HG03108 (cell line): ENCODE results near the gene CCDC116.
"Not testable (repeated sequence)": the region's sequence is repeated elsewhere in the genome, so short reads cannot be mapped to it uniquely, and the experiment has no call there.

Experiments
- ATAC-seq: cut with Tn5 transposase; IDR thresholded peaks from one replicate; pipeline ENCODE4 v1.9.1; 2021; ENCODE audit warnings: moderate library complexity; ENCODE audit not compliant: unreplicated experiment

The CCDC116 gene

DNA sequence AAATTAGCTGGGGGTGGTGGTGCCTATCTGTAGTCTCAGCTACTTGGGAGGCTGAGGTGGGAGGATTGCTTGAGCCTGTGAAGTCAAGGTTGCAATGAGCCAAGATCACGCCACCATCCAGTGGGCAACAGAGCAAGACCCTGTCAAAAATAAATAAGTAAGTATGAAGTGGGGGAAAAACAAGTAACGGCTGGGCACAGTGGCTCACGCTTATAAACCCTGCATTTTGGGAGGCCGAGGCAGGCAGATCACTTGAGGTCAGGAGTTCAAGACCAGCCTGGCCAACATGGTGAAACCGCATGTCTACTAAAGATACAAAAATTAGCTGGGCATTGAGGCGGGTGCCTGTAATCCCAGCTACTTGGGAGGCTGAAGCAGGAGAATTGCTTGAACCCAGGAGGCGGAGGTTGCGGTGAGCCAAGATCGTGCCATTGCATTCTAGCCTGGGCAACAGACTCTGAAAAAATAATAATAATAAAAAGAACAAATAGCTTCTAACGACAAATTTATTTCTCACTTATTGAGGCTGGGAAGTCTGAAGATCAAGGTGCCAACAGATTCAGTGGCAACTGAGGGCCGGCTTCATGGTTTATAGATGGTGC lies 22.9 kb upstream of the CCDC116 start:
- ATAC-seq, result not testable (repeated sequence)

- no peak for ATAC-seq
Observed at GRCh38 chr22:21611210-21611977, 21.2 kb upstream of the CCDC116 start.

DNA sequence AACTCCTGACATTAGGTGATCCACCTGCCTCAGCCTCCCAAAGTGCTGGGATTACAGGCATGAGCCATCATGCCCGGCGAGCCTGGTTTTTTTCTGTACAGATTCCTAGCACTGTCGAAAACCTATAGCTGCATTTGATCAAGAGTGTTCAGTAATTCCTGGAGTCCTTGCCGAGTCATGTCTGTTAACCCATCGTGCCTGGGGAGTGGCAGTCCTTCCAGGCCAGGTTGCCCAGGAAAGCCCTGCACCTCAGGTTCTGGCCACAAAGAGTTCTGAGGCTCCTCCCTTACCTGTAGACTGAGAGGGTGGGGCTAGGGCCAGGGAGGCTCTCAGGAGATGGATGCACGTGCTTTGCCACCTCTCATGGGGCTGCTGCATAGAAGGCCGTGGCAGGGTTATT lies 19.7 kb upstream of the CCDC116 start:
- ATAC-seq, result no peak

DNA sequence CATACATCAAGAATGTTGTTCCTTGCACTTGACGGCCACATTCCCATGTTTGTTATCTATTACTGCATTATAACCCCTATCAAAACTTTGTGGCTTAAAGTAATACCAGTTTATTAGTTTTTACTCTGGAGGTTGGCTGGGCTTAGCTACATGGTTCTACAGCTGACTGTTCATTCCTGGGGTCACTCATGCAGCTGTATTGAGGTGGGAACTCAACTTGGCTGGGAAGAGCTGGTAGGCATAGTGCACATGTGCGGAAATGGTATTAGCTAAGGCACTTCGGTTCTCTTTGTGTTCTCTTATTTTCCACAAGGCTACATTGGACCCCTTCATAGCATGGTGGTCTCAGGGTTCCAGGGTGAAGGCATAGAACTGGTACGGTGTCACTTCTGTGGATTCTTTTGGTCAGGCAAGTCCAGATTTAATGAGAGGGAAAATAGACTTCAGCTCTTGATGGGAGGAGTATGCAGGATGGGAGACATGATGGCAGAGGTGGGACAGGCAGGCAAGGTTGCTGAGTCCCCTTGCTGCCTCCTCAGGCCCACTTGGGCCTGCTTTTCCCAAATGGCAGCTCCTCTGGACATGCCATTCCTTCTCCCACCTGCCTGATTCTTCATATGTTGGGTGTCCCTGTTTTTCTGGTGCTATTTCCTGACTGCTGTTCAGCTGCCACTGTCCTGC lies 18.9 kb upstream of the CCDC116 start:
- no peak for ATAC-seq

DNA sequence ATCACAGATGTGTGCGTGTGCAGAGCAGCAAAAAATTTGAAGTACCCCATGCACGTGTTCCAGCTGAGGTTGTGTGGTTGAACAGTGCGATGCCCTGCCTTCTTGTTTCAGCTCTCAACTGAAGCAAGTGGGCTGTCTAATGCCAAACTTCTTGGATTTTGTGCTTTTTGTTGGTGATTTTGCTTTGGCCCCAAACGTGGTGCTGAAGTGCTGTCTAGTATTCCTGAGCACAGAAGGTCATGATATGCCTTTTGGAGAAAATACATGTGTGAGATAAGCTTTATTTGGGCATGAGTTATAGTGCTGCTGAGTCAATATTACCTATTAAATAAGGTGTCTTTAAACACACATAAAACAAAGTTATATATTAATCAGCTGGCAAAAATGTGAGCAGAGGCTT lies 16.8 kb upstream of the CCDC116 start:
- ATAC-seq, result no peak

DNA sequence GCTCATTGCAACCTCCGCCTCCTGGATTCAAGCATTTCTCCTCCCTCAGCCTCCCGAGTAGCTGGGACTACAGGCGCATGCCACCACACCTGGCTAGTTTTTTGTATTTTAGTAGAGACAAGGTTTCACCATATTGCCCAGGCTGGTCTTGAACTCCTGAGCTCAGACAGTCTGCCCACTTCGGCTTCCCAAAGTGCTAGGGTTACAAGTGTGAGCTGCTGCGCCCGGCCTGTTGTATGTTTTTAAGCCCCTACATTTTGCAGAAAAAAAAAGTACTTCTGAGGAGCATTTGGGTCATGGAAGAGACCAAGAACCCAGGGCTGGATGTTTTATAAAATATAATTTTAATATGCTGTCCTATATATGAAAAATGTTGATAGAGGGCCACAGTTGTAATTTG lies 15.2 kb upstream of the CCDC116 start:
- ATAC-seq, result not testable (repeated sequence)

- no peak for ATAC-seq
Observed at GRCh38 chr22:21621025-21621424, 11.5 kb upstream of the CCDC116 start.

DNA sequence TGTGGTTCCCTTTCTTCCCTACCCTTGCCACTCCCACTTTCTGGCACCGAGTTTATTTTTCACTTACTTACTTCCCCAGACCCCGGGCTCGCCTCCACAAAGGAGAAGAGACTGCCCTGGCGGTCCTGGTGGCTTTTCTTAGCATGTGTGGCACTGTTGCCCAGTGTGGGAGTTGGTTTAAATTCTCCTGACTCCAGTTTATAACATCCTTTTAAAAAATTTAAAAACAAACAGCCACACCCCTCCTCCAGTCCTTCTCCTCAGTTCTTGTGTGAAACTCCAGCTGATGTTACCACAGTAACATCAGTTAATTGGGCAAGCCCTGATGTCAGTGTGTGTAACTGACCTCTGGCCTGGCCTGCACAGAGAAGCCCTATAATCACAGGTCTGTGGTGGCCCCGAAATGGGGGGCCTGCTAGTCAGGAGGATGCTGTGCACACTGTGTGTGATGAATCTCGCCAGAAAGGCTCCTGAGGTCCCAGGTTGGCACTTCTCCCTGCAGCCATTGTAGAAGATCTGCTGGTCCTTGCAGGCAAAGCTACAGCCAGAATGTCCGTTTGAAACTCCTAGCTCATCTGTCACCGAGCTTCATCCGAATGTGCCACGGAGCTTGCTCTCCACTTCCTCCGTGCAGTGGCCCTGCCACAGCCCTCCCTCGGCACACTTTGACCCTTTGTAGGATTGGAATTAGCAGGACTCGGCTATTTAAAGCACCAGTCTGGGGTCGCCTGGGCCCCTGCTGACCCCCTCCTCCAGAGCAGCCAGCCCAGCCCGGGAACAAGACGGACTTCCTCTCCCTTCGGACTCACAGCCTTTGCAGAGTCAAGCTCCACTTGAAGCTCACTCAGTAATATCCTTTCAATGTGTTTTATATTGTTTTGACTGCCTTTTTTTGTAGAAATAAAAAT lies 10.3 kb upstream of the CCDC116 start:
- no peak for ATAC-seq

DNA sequence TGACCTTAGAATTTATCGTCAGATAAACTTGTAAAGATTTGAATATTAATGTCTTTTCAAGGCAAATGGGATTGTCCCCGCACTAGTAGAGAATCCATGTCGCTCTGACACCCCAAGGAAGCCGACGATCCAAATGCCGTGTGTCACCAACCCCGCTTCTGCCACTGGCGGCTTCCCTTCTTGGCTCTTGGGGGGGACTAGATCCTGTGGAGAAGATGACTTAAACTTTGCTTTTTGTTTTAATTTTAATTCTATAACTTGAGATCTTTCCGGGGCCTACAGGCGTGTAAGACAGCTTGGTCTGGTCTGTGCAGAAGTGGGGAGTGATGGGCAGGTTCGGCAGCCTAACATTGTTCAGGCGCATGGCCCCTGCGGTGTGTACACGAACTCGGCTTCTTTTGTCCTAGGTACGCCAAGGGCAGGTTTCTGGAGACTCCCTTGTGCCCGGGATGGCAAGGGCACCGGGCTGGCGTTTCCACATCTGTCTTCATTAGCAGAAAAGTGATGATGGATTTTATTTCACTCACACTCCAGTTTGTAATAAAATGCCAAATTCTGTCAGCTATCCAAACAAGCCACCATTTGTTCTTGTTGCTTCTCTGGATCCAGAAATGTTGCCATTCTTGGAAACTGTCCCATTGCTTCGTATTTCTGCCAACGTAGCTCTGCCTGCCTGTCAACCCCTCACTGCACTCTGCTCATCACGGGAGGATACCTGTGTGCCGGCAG lies 9.5 kb upstream of the CCDC116 start:
- no peak for ATAC-seq

GRCh38 chr22:21623648-21623970 lies 9.0 kb upstream of the CCDC116 start:
- no peak for ATAC-seq

DNA sequence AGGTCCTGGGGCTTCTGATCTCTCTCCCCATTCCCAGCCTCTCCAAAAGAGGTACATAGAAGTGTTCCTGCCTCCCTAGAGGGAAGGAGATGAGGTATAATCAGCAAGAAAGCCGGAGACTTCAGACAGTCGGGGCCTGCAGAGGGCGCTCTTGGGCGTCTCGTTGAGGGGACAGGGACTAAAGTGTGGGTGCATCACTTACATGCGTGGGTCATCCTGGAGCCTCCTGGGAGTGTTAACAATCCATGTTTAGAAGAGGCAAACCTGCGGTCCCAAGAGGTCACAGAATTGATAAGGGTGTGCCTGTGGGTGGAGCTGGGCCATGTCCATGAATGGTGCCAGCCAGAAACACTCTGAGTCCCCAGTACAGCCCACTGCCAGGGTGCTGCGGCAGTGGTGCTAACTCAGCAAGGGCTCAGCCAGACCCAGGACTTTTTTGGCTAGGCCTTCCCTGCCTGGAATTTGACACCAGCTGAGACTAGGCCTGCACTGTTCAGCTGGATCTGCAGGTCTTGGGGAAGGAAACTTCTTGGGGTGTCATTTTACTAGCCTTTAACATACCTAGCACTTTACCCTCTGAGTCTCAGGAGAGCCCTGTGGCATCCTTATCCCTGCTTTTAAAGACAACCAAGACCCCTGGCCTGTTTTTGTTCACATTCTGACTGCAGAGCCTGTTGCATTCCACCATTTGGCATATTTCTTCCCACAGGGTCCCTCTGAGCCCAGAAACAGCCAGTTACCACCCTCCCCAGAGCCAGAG lies 8.3 kb upstream of the CCDC116 start:
- ATAC-seq, result no peak

- ATAC-seq, result no peak
Observed at GRCh38 chr22:21624880-21625791, 7.4 kb upstream of the CCDC116 start.

DNA sequence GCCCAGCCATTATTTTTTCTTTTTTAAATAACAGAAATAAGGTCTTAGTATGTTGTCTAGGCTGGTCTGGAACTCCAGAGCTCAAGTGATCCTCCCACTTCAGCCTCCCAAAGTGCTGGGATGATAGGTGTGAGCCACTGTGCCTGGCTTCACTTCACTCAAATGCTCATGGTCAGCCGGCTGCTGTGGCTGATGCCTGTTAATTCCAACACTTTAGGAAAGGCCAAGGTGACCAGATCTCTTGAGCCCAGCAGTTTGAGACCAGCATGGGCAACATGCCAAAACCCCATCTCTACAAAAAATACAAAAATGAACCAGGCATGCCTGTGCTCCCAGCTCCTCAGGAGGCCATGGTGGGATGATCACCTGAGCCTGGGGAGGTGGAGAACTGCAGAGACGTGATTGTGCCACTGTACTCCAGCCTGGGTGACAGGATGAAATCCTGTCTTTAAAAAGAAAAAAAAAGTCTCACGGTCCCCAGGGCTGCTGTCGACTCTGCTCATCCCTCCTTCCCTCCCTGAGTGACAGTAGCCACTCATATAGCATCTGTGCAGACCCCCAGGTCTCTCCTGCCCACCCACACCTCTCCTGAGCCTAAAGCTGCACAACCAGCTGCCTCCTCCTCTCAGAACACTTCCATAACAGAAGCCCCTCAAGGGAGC lies 6.4 kb upstream of the CCDC116 start:
- no peak for ATAC-seq

GRCh38 chr22:21626735-21627469 lies 5.7 kb upstream of the CCDC116 start:
- ATAC-seq, result no peak

DNA sequence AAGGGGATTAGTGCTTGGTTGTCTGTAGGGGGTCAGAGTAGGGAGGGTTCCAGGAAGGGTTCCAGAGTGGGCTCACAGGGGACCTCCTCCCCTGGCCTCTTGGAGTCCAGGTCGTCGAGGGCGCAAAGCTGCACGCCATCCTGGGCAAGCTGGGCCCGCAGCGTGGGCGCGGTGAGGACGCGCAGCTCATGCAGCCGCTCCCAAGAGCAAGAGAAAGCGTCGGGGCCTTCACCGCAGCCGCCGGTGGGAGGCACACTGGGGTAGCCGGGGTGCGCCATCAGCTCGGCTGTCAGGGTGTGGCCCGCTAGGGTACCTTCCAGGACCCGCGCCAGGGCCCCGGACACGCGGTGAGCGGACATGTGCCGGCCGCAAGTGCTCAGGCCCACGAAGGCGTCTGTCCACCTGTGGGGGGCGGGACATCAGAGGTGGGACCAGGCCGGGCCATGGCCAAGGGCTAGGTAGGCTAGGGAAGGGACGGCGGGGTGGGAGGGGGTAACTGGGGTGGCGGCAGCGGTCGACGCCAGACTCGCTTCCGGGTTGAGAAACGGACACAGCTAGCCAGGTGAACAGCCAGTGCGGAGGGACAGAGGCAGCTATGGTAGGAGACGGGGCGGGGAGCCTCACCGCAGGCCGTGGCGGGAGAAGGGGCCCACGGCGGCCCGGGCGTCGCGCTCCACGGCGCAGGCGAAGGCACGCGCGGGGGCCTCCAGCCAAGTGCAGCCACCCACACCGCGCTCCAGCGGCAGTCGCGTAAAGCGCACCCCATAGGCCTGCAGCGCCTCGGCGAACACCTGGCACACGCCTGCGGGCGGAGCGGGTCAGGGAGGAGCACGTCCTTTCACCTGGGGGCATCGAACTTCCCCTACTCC lies 3.9 kb upstream of the CCDC116 start:
- no peak for ATAC-seq

GRCh38 chr22:21629255-21630149 lies 3.1 kb upstream of the CCDC116 start, which contains the start of gene YDJC:
Gene YDJC, minus strand, starts transcription at chr22:21630022. Its CDS starts 8 bp downstream, at chr22:21630014.
- ATAC-seq, result peak; percentile 77
